Brain microvascular endothelial cell (primary cell): ENCODE results near the gene NOL3.

Experiments
- DNase-seq: peaks from one replicate; pipeline ENCODE4 v3.0.0-alpha.2; 2020
- H3K27ac ChIP-seq: fragments of 250-450 bp; sonication (Bioruptor Pico); 2 replicates; pipeline ENCODE4 v1.5.1; 2020; ENCODE audit warnings: mild to moderate bottlenecking, moderate library complexity
- H3K27me3 ChIP-seq: fragments of 250-450 bp; sonication (Bioruptor Pico); replicated peaks from 2 replicates; pipeline ENCODE4 v1.5.1; 2020; ENCODE audit warnings: mild to moderate bottlenecking
- H3K36me3 ChIP-seq: fragments of 250-450 bp; sonication (Bioruptor Pico); replicated peaks from 2 replicates; pipeline ENCODE4 v1.5.1; 2020; ENCODE audit warnings: mild to moderate bottlenecking
- H3K4me3 ChIP-seq: 2 replicates; pipeline ENCODE4 v1.5.1; 2011; ENCODE audit warnings: low read depth, mild to moderate bottlenecking, control low read depth, low read length, moderate library complexity
- CTCF ChIP-seq: IDR thresholded peaks from 2 replicates; pipeline ENCODE4 v1.5.1; 2011; ENCODE audit warnings: low read depth, mild to moderate bottlenecking, moderate library complexity, low read length, control low read depth, inconsistent platforms; ENCODE audit errors: missing control alignments
- in situ Hi-C: cut with HindIII; loops from 2 replicates; pipeline ENCODE4 v1.10.0; 2017; ENCODE audit warnings: low sequenced_read_pairs, low pct_ligation_motif_present

The NOL3 gene

DNA sequence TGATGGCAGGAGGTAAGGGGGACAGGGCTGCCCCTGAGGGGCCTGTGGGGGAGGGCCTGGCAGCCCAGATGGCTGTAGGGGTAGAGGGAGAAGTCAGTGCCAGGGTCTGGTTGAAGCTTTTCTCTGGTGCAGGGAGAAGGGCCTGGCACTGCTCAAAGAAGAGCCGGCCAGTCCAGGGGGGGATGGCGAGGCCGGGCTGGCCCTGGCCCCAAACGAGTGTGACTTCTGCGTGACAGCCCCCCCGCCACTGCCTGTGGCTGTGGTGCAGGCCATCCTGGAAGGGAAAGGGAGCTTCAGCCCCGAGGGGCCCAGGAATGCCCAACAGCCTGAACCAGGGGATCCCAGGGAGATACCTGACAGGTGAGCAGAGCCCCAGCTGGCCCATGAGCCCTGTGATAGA is 2.8 kb upstream of the NOL3 start:
- Histone ChIP-seq H3K27me3 (peaks cover 40% of the 10 kb centered on the region), H3K4me3 (no peak overlapping the region), H3K36me3 (no peaks in the 10 kb centered on the region), H3K27ac (no peak overlapping the region)
- TF ChIP-seq CTCF = no peak
- in situ Hi-C loops = no loop called here
- DNase-seq = no peak

DNA sequence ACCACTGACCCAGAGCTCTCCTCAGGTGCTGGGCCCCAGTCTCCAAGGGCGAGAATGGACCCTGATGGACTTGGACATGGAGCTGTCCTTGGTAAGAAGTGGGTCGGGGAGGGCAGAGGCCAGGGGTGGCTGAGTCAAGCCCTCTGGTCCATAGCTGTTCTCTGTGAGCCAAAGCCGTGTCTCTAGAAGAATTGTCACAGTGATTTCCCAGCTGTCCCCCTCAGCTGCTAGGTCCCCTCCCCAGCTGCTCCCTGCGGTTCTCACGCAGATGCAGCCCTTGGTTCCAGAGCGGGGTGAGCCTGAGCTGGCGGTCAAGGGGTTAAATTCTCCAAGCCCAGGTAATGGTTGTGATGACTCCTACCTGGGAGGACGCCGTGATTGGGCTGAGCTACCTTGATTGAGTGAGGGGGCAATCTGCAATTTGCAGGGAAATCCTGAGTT is 1.3 kb upstream of the NOL3 start:
- in situ Hi-C loops = no loop called here
- no peak overlapping the region for H3K4me3 ChIP-seq
- DNase-seq = no peak
- H3K27me3 ChIP-seq = peaks cover 32% of the 10 kb centered on the region
- H3K27ac ChIP-seq = no peak overlapping the region
- H3K36me3 ChIP-seq = no peaks in the 10 kb centered on the region
- no peak for TF ChIP-seq CTCF

DNA sequence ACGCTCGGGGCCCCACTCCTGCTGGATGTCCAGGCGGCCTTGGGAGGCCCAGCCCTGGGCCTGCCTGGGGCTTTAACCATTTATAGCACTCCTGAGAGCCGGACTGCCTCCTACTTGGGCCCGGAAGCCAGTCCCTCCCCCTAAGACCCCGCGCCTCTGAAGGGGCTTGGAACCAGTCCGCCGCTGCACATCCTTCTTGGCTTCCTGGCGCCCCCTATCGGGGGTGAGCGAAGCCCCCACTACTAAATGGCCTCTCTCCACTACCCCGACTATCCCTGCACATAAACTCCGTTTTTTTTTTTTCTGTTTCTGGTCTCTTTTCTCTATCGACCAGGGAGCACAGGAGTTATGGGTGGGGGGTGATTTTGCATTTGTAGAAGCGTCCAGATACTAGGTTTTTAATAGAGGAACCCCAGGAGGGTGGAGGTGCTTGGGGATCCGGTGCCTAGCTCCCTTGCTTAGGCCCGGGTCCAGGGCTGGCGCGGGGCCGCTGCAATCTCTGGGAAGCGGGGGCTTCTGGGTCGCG is 633 bp upstream of the NOL3 start:
- no peak for DNase-seq
- TF ChIP-seq CTCF = peak; percentile 80
- Histone ChIP-seq H3K27ac (peak overlapping the region; percentile 13), H3K27me3 (peaks cover 28% of the 10 kb centered on the region), H3K36me3 (no peaks in the 10 kb centered on the region), H3K4me3 (peak overlapping the region; percentile 55)
- in situ Hi-C loops = no loop called here

DNA sequence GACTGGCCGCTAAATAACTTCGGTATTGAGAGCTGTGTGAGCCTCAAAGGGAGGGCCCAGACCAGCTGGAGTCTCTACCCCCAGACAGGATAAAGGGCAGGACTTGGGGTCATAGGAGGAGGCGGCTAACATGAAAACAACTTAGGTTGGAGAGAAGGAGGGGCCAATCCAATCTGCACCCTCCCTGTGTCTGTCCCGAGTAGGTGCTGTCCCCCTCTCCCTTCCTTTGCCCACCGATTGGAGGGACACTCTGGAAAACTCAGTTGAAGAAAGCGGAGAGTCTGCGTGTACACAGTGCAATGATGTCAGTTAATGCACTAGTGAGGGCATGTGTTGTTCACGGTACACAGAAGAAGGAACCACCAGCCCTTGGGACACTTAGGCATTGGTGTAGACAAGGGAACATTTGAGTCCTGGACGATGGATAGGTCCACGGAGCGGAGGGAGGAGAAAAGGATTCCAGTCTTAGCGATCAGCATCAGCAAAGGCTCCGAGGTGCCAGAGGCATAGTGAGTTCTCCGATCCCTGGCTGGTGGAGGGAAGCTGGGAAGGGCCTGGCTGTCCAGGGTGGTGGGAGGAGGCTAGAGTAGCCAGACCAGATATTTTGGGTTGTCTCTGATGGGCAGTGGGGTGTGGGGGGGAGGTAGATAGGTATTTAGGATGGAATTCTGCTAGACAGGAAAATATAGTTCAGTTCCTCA is 761 bp downstream of the NOL3 start:
- Histone ChIP-seq H3K27ac (peak overlapping the region; percentile 45), H3K27me3 (peaks cover 16% of the 10 kb centered on the region), H3K36me3 (no peaks in the 10 kb centered on the region), H3K4me3 (peak overlapping the region; percentile 55)
- DNase-seq = no peak
- no peak for TF ChIP-seq CTCF
- in situ Hi-C loops = no loop called here

DNA sequence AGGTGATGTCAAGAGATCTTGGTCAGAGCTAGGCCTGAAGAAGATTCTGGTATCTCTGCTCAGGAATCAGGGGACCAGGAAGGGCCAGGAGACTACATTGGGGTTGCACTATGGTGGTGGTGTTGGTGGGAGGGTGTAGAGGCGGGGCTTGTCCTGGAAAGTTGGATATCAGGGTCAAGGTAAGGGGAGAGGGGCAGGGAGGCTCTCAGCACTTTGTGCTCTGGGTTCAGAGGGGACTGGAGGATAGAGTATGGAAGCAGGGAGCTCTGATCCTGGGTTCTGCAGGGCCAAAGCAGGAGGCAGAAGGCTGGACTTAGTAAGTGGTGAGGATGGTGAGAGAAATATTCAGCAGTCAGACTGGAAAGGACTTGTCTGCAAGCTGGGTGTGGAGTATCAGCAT is 3.0 kb downstream of the NOL3 start:
- H3K27ac ChIP-seq = no peak overlapping the region
- no peak for DNase-seq
- H3K4me3 ChIP-seq = peak overlapping the region; percentile 52
- TF ChIP-seq CTCF = no peak
- H3K27me3 ChIP-seq = no peaks in the 10 kb centered on the region
- H3K36me3 ChIP-seq = no peaks in the 10 kb centered on the region
- in situ Hi-C loops = no loop called here
